Loucy (cell line): ENCODE measurements around the gene TRPT1.

Experiments used
- CTCF ChIP-seq: fragments of 200-600 bp; sonication (generic); conservative IDR thresholded peaks from 2 replicates; pipeline ENCODE4 v1.5.1; 2014; ENCODE audit warnings: mild to moderate bottlenecking, antibody characterized with exemption, low read length
- EZH2phosphoT487 ChIP-seq: fragments of 200-600 bp; IDR thresholded peaks from 2 replicates; pipeline ENCODE4 v1.6.1; 2018; ENCODE audit warnings: antibody characterized with exemption, mild to moderate bottlenecking, moderate library complexity, borderline replicate concordance

DNA sequence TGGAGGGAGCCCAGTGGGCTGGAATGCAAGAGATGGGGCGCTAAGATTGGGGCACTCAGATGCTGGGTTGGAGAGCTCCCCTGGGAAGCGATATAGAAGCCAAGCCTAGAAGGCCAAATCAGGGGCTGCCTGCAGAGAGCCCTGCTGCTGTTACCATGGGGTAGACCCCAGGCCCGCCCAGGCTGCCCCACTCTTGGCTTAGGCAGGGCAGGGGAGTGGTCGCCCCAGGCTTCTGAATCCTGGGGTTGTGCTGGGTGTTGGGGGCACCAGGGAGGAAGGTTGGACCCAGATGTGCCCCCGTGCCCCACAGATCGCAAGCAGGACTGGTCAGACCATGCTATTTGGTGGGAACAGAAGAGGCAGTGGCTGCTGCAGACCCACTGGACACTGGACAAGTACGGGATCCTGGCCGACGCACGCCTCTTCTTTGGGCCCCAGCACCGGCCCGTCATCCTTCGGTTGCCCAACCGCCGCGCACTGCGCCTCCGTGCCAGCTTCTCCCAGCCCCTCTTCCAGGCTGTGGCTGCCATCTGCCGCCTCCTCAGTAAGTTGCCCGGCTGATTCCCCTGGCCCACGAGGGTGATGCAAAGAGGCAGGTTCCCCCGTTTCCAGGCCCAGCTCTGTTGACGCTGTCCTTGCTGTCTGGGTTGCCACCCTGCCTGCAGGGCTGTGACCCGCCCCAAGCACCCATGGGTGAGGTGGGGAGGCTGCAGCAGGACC lies 15.5 kb downstream of the TRPT1 start:
- no peak for TF ChIP-seq CTCF
- no peak for TF ChIP-seq EZH2phosphoT487
